NCI-H2196 treated with DMSO at 0.1 percent for 48 hours (cell line): Measurements from ENCODE around the gene FXYD6.

ENCODE experiments used
- DNase-seq: peaks from one replicate; lab custom pipeline; 2025; ENCODE audit not compliant: unreplicated experiment; lab: John Stamatoyannopoulos, UW

The FXYD6 gene

GRCh38 chr11:117831661-117832415 is 44.6 kb downstream of the FXYD6 start:
- DNase-seq = no peak

DNA sequence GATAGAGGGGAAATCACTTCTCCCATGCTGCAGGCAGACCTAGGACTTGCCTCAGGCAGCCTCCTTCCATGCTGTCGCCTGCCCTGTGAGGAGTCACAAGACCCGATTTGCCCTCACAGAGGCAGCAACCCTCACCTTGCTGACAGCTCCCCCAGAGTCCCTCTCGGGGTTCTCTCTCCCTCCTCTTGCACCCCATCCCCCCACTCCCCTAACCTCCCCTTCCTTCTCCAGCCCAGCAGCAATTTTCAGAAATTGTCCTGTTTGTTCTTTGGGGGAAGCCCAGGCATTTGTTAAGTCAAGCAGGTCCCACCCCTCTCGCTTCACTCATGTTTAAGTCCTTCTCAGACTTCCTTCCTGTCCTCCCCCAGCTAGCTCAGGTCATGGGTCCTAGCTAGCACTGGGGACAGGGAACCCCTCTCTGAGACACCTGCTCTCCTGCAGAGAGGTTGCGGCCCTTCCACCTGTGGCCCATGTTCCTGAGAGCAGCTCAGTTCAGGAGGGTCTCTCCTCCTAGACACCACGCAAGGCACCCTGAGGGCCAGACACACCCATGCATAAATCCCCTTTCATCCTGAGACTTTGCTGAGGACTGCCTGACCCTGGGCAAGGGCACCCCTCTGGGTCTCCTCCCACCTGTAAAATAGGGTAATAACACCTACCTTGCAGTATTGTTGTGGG is 45.6 kb downstream of the FXYD6 start:
- DNase-seq = no peak

GRCh38 chr11:117830072-117830471 is 46.4 kb downstream of the FXYD6 start:
- DNase-seq = no peak

DNA sequence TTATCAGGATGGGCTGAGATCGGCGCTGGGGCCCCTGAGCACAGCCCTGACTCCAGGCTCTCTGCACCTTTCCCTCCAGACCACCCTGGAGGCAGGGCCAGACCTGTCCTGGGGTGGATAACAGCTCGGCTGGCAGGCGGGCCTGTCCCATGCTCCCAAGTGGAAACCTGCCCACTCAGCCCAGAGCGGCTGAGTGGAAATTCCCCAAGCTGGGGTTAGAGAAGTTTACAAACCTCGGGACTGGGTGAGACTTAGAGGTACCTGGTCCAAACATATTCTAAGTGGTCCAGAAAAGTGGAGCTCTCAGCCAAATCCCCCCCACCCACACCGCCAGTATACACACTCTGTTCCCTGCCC is 47.1 kb downstream of the FXYD6 start:
- no peak for DNase-seq

DNA sequence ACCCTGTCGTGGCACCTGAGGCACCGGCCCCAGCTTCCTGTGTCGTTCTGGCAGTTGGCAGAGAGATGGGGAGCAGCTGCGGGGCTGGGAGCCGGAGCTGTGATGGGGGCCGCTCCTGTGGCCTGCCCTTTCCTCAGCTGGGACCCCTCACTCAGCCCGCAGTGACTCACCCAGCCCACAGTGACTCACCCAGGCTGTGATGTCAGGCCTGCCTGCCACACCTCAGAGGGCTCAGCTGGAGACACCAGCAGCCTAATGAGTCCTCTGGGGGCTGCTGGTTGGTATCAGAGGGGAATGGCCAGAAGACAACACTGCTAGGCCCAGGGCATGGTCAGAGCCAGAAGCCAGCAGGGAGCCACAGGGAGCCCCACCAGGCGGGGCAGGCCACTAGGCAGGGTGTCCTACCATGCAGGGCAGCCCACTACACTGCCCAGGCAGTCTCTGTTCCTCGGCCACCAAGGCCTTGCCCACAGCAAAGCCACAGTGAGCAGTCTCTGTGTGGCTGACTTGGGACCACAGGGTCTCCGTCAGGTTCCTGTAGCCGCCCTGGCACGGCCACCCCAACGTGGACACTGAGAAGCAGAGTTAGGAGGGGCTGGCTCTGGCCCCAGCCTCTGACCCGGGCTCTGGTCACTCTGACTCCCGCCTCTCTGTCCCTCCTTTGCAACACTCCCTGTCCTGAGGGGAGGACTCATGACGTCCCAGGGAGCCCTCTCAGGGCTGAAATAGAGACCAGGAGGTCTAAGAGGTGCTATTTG is 47.7 kb downstream of the FXYD6 start:
- DNase-seq = no peak

- DNase-seq = no peak
These were observed 48.6 kb downstream of the FXYD6 start for GRCh38 chr11:117827521-117828511.

GRCh38 chr11:117826832-117827231 is 49.6 kb downstream of the FXYD6 start:
- no peak for DNase-seq

- no peak for DNase-seq
These were observed 50.3 kb downstream of the FXYD6 start for GRCh38 chr11:117826190-117826570.

DNA sequence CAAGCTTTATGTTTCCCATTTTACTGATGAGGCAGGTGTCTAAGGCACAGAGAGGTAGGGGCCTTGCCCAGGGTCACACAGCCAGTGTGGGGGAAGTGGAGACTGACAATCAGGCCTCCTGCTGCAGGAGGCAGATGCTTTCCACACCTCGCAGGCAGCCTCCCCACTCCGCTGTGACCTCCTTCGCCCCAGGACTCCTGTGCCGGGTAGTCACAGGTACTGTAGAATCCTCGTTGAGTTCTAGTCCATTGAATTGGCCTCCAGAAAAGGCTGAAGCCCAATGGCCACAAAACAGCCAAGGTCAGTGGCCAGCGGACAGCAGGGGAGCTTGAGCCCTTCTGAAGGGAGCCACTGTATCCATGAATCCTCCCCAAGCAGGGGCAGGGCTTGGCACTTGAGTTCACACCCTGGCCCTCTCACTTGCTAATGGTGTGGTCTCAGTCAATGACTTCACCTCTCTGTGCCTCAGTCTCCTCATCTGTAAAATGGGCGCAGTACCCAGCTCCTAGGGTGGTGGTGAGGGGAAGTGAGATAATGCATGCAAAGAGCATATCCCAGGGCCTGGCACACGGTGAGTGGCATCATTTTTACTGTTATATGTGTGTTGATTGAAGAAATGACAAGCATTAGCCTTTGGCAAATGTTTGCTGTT is 50.8 kb downstream of the FXYD6 start:
- DNase-seq = no peak

DNA sequence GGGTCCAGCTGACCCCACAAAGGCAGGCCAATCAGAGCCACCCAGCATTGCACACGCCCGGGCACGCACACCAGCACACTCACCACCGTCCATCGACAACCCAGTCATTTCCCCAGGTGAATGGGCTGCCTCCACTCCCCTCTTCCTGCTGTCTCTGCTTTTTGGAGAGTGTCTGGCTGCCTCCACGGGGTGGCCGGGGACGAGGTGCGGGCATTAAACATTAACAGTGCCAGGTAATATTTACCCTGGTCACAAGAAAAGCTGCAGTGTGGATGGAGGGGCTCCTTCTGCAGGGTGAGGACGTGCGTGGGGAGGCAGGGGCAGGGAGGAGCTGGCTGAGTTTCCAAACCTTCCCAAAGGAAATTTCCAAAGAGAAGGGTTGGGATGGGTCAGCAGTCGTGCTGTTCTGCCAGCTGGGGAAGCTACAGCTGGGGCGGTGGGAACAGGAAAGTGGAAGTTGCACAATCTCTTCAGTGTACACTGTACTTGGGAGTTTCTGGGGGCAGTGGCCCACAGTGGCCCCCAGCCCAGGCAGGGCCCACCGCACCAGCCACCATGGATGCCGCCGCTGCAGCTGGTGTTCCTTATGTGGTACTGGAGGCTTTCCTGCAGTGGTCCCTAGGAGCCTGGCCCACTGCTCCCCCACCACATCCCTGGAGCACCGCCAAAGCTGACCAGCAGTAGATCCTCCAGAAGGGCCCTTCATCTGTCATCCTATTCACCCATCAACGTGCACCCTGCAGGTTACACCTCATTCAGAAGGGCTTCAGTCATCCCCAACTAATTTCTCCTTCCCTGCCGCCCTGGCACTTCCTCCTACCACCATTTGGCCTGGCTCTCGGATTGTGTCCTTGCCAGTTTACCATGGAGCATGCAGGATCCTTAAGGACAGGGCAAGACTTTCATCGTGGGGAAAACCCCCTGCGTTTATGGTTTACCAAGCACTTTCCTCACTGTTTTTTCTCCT is 51.6 kb downstream of the FXYD6 start, which contains the start of gene FXYD2:
FXYD2 (minus strand) TSS at position 174 of the 967 bp plus-strand sequence; CDS start at position 108, 66 bp downstream.
- DNase-seq = no peak

DNA sequence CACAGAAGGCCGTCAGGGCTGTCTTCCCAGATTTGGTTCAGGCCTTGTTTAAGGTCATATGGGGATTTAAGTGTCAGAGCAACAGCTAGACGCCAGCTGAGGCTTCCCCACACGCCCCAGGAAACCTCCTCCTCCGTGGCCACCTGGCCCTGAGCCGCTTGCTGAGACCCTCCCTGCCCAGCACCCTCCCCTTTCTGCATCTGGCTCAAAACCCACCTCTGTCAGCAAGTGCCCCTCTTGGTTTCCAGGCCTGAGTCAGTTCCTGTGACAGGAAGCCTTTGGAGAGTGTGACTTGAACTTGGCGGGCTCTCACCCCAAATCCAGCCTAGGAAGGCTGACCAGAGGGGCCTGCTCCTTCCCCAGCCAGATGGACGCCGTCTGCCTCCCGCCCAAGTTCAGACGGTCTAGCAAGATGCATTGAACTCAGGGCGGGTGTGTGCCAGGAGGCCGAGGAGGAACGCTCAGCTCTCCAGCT is 52.5 kb downstream of the FXYD6 start:
- DNase-seq = no peak

DNA sequence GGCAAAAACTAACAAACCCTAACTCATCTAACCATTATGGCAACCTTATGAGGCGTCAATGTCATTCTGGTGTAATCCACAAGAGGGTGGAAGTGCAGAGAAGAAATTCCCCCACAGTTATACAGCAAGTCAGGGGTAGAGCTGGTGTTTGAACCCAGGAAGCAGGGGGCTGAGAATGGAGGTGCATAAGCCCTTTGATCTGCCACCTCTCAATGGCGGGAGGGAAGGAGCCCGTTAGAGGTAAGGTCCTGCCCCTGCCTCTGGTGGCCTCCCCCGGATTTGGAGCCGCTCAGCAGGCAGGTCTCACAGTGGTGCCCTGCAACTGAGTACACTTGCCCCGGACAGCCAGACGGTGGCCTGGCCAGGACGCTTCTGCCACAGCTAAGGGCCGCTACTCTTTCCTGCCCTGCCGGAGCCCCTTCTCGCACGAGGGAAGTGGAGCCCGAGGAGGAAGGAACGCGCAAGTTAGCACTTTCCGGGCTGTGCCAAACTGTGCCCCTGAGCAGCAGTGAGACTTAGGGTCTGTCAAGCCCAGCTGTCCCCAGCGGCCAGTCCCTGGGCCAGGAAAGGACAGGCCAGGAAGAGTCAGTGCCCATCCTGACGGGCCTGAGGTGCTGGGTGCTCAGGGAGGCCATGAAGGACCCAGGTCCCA is 53.0 kb downstream of the FXYD6 start:
- no peak for DNase-seq

GRCh38 chr11:117822074-117823033 is 54.1 kb downstream of the FXYD6 start:
- no peak for DNase-seq

- no peak for DNase-seq
These were observed 55.0 kb downstream of the FXYD6 start for GRCh38 chr11:117821431-117821830.

DNA sequence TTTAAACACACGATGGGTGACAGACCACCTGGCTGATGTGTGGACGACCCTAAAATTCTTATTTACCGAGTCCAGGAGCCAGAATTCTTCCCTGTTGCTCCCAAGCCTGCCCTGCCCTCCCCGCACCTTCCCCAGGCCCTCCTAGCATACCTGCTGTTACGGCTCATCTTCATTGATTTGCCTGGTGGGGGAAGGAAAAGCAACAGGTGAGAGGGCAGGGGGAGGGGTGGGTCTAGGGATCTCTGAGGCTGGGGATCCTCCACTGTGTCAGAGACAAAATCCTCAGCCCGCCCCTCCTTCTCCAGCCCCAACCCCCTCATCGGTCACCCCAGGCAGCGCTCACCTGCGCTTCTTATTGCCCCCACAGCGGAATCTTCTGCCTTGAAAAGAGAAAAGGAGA is 55.9 kb downstream of the FXYD6 start:
- no peak for DNase-seq

DNA sequence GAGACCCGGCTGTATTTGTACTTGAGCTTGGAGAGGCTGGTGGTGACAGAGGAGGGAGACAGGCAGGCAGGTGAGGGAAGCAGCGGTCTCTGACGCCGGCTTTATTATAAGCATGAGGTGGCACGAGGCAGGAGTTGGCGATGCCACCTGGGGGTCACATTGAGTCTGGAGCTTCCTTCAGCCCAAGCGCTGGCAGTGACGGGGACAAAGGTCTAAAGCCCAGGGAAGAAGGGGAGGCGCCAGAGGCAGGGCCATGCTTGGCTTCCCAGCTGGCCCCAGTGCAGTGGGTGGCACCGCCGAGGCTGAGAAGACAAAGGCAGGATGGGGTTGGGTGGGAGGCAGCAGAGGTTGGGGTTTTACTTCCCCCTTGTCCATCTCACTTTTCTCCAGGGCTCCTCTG is 56.4 kb downstream of the FXYD6 start:
- DNase-seq = peak; percentile 40
